Prostate gland (tissue), 2 donors: ENCODE measurements around the gene BCL6. TPM values are rescaled to one million over a fixed set of nuclear protein-coding genes. Genes with fewer than 3 reads are reported as not detected.

ENCODE experiments used
- DNase-seq: peaks from one replicate; pipeline ENCODE4 v3.0.0-alpha.2; 2019; ENCODE audit warnings: low spot score
- H3K27ac ChIP-seq, 2 donors: fragments of 200-600 bp; sonication (generic); 2 replicates each; pipeline ENCODE4 v1.5.1; 2017 to 2019
- H3K27me3 ChIP-seq: fragments of 200-600 bp; sonication (generic); replicated peaks from 2 replicates; pipeline ENCODE4 v1.5.1; 2019; ENCODE audit not compliant: insufficient read depth
- H3K36me3 ChIP-seq, 2 donors: fragments of 200-600 bp; sonication (generic); 1 replicate in 1 of 2; 2 replicates in 1 of 2; pipeline versions ENCODE4 v1.5.1 to v1.8.1; 2017 to 2019
- H3K4me1 ChIP-seq: fragments of 200-600 bp; sonication (generic); replicated peaks from 2 replicates; pipeline ENCODE4 v1.5.1; 2019
- H3K4me3 ChIP-seq, 2 donors: fragments of 200-600 bp; sonication (generic); 2 replicates each; pipeline ENCODE4 v1.5.1; 2017 to 2019
- H3K9me3 ChIP-seq: fragments of 200-600 bp; sonication (generic); 2 replicates; pipeline ENCODE4 v1.5.1; 2017
- POLR2A ChIP-seq: fragments of 450-650 bp; IDR thresholded peaks from one replicate; pipeline ENCODE4 v1.6.1; 2016; ENCODE audit warnings: antibody characterized with exemption, mild to moderate bottlenecking
- POLR2AphosphoS5 ChIP-seq: sonication (generic); formaldehyde crosslinking; IDR thresholded peaks from one replicate; pipeline ENCODE4 v1.6.1; 2017; ENCODE audit warnings: antibody characterized with exemption
- WGBS: methylation state at CpG from one replicate; pipeline ENCODE4 v1.1.5; 2018; 5-methylcytosine and 5-hydroxymethylcytosine counted together
- intact Hi-C: fragments of 100-400 bp; cut with DNase I; formaldehyde crosslinking; loops from one replicate; pipeline ENCODE4 v1.14.2; 2022
- total RNA-seq, 2 donors: library from RNA; depleted of rRNA; stranded (reverse); fragments of >200 nt; gene quantifications; one replicate each; pipeline ENCODE4 v1.1.0, GENCODE V29; 2016
- TF ChIP-seq, protein P1 (sequence below), 4 experiments: fragments of 200-600 bp in 2 of 4; fragments of 450-650 bp in 2 of 4; sonication (generic) in 2 of 4; IDR thresholded peaks; 1 replicate in 3 of 4; 2 replicates in 1 of 4; pipeline ENCODE4 v1.5.1; 2016 to 2019; ENCODE audit warnings: antibody characterized with exemption in 4 of 4, mild to moderate bottlenecking in 2 of 4, moderate library complexity in 2 of 4

The BCL6 gene
- total RNA-seq: 100 to 1,000 TPM in 1 of 2 donors, 10 to 100 TPM in 1; 50.1 to 105 TPM

GRCh38 chr3:187745201-187746058, at the start of gene BCL6:
TSS of gene BCL6 (minus strand) at chr3:187745468. CDS start at chr3:187733693, 11,775 bp downstream.
- under 1% methylated on average over 40 of the region's 40 CpGs for WGBS
- peak; percentile 94 for DNase-seq
- intact Hi-C loops: loop anchor here (2.0 to 10.0 kb wide), 4 partner anchors 409 to 1019 kb away; partner anchors contain the start of gene LPP
- H3K27me3 ChIP-seq: no peaks in the 10 kb centered on the region
- H3K36me3 ChIP-seq: no peaks in the 10 kb centered on the region
- no peaks in the 10 kb centered on the region for H3K9me3 ChIP-seq
- TF ChIP-seq, protein P1, sequence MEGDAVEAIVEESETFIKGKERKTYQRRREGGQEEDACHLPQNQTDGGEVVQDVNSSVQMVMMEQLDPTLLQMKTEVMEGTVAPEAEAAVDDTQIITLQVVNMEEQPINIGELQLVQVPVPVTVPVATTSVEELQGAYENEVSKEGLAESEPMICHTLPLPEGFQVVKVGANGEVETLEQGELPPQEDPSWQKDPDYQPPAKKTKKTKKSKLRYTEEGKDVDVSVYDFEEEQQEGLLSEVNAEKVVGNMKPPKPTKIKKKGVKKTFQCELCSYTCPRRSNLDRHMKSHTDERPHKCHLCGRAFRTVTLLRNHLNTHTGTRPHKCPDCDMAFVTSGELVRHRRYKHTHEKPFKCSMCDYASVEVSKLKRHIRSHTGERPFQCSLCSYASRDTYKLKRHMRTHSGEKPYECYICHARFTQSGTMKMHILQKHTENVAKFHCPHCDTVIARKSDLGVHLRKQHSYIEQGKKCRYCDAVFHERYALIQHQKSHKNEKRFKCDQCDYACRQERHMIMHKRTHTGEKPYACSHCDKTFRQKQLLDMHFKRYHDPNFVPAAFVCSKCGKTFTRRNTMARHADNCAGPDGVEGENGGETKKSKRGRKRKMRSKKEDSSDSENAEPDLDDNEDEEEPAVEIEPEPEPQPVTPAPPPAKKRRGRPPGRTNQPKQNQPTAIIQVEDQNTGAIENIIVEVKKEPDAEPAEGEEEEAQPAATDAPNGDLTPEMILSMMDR (IDR thresholded peaks at IDR 0.05): peak in 3 of 4 experiments; percentile 10 to 29 (median 13)
- peak; percentile 98 for TF ChIP-seq POLR2AphosphoS5
- peak; percentile 96 for TF ChIP-seq POLR2A
- peaks cover 11% of the 10 kb centered on the region for H3K4me1 ChIP-seq
- H3K27ac ChIP-seq: peak within 1 kb of the TSS; percentile 96 to 97
- peak within 1 kb of the TSS; percentile 68 to 83 for H3K4me3 ChIP-seq

DNA sequence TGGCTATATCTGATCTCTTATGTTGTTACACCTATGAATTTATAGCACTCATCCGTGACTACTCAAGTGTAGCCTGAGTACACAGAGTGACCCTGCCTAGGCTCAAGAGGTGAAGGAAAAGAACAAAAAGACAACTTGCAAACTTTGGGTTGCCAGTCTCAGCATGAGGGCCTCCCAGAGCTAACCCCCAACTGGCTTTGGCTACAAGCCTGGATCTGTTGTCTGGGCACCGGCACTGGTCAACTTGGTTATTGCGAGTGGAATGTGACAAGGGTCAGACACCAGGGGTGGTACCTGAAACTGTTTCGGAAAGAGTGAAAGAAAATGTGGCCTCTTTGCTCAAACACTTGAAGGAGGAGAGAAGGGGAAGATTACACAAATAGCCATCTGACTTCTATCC, 49.5 kb upstream of the BCL6 start:
- WGBS: 94% methylated on average over 4 of the region's 4 CpGs
- Histone ChIP-seq H3K27ac (no peak overlapping the region), H3K4me1 (no peaks in the 10 kb centered on the region), H3K9me3 (no peaks in the 10 kb centered on the region), H3K36me3 (no peaks in the 10 kb centered on the region), H3K4me3 (no peak overlapping the region), H3K27me3 (no peaks in the 10 kb centered on the region)
- no peak for DNase-seq
- intact Hi-C loops: no loop called here
- TF ChIP-seq POLR2AphosphoS5 (no peak), POLR2A (no peak)
- TF ChIP-seq, protein P1 (IDR thresholded peaks at IDR 0.05): no peak

DNA sequence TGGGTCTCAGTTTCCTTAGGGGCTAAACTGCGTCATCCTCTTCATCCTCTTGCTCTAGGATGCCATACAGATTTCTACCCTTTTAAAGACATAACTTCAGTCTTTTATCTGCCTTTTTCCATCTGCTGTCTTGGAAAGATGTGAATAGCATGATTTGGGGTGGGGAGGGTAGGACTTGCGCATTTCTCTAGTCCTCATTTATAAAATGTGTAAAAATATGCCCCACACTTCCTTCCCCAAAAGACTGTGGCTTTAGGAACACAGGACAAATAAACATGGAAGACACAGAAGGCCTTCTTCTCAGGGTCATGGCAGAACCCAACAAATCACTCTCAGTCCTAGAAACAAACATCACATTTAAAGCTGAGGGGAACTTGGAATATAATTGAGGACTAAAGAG, 48.4 kb upstream of the BCL6 start:
- DNase-seq: no peak
- no peak for TF ChIP-seq POLR2A
- TF ChIP-seq POLR2AphosphoS5: no peak
- TF ChIP-seq, protein P1 (IDR thresholded peaks at IDR 0.05): no peak
- H3K9me3 ChIP-seq: no peaks in the 10 kb centered on the region
- no peaks in the 10 kb centered on the region for H3K27me3 ChIP-seq
- WGBS: 96% methylated on average over 2 of the region's 2 CpGs
- no peak overlapping the region for H3K27ac ChIP-seq
- H3K4me1 ChIP-seq: no peaks in the 10 kb centered on the region
- no peaks in the 10 kb centered on the region for H3K36me3 ChIP-seq
- H3K4me3 ChIP-seq: no peak overlapping the region
- intact Hi-C loops: no loop called here

GRCh38 chr3:187792521-187792920, 47.3 kb upstream of the BCL6 start:
- DNase-seq: no peak
- no peak overlapping the region for H3K27ac ChIP-seq
- no peaks in the 10 kb centered on the region for H3K27me3 ChIP-seq
- H3K4me1 ChIP-seq: no peaks in the 10 kb centered on the region
- intact Hi-C loops: no loop called here
- 82% methylated on average over 3 of the region's 3 CpGs for WGBS
- TF ChIP-seq, protein P1 (IDR thresholded peaks at IDR 0.05): no peak
- TF ChIP-seq POLR2A (no peak), POLR2AphosphoS5 (no peak)
- no peaks in the 10 kb centered on the region for H3K36me3 ChIP-seq
- no peaks in the 10 kb centered on the region for H3K9me3 ChIP-seq
- no peak overlapping the region for H3K4me3 ChIP-seq

DNA sequence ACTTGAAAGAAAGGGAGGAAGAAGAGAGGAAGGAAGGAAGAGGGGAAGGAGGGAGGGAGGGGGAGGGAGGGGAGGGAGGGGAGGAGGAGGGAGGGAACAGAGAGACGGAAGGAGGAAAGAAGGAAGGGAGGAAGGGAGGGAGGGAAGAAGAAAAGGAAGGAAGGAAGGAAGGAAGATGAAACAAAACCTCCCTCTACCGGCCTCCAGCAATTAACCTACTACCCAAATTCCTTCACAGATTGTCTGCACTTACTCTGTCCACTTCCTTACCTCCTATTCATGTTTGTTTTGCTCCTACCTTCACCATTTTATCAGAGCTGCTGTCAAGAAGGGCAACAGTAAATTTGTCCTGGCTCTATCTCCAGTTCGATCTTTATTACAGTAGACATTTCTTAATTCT, 44.6 kb upstream of the BCL6 start:
- H3K4me1 ChIP-seq: no peaks in the 10 kb centered on the region
- no peak for DNase-seq
- H3K9me3 ChIP-seq: no peaks in the 10 kb centered on the region
- WGBS: 50% methylated on average over 3 of the region's 3 CpGs
- intact Hi-C loops: no loop called here
- no peak overlapping the region for H3K27ac ChIP-seq
- no peak overlapping the region for H3K4me3 ChIP-seq
- TF ChIP-seq, protein P1 (IDR thresholded peaks at IDR 0.05): no peak
- TF ChIP-seq POLR2A (no peak), POLR2AphosphoS5 (no peak)
- H3K27me3 ChIP-seq: no peaks in the 10 kb centered on the region
- no peaks in the 10 kb centered on the region for H3K36me3 ChIP-seq
